HG03565 (cell line): ENCODE results near the gene PTPRN2.
"Not testable (repeated sequence)": the region's sequence is repeated elsewhere in the genome, so short reads cannot be mapped to it uniquely, and the experiment has no call there.

Experiments
- ATAC-seq: cut with Tn5 transposase; IDR thresholded peaks from one replicate; pipeline ENCODE4 v1.9.1; 2021; ENCODE audit warnings: mild to moderate bottlenecking, moderate library complexity; ENCODE audit not compliant: unreplicated experiment

Gene PTPRN2

GRCh38 chr7:158165711-158166110 is 421.9 kb downstream of the PTPRN2 start:
- ATAC-seq: no peak

GRCh38 chr7:158164101-158165095 is 423.2 kb downstream of the PTPRN2 start:
- no peak for ATAC-seq

- ATAC-seq: no peak
Observed at GRCh38 chr7:158161194-158161593, 426.4 kb downstream of the PTPRN2 start.

- no peak for ATAC-seq
Observed at GRCh38 chr7:158160199-158160598, 427.4 kb downstream of the PTPRN2 start.

GRCh38 chr7:158157460-158157859 is 430.2 kb downstream of the PTPRN2 start:
- no peak for ATAC-seq

- ATAC-seq: not testable (repeated sequence)
Observed at GRCh38 chr7:158151273-158151672, 436.4 kb downstream of the PTPRN2 start.

- no peak for ATAC-seq
Observed at GRCh38 chr7:158150234-158150633, 437.4 kb downstream of the PTPRN2 start.

GRCh38 chr7:158147431-158147830 is 440.2 kb downstream of the PTPRN2 start:
- not testable (repeated sequence) for ATAC-seq

GRCh38 chr7:158145370-158145769 is 442.3 kb downstream of the PTPRN2 start:
- no peak for ATAC-seq

GRCh38 chr7:158143196-158144120 is 444.2 kb downstream of the PTPRN2 start:
- no peak for ATAC-seq

GRCh38 chr7:158142657-158143056 is 445.0 kb downstream of the PTPRN2 start:
- ATAC-seq: no peak

- no peak for ATAC-seq
Observed at GRCh38 chr7:158141806-158142518, 445.7 kb downstream of the PTPRN2 start.

- ATAC-seq: no peak
Observed at GRCh38 chr7:158141221-158141582, 446.4 kb downstream of the PTPRN2 start.

- no peak for ATAC-seq
Observed at GRCh38 chr7:158140538-158141220, 446.9 kb downstream of the PTPRN2 start.

- ATAC-seq: no peak
Observed at GRCh38 chr7:158139499-158139898, 448.1 kb downstream of the PTPRN2 start.

GRCh38 chr7:158138329-158138597 is 449.4 kb downstream of the PTPRN2 start:
- no peak for ATAC-seq

GRCh38 chr7:158137516-158138328 is 449.9 kb downstream of the PTPRN2 start:
- no peak for ATAC-seq

GRCh38 chr7:158135931-158136330 is 451.7 kb downstream of the PTPRN2 start:
- no peak for ATAC-seq

GRCh38 chr7:158134824-158135223 is 452.8 kb downstream of the PTPRN2 start:
- ATAC-seq: no peak
